Measurements from ENCODE around the gene HMCES. TPM values are rescaled to one million over a fixed set of nuclear protein-coding genes. Genes with fewer than 3 reads are reported as not detected.
"Not testable (repeated sequence)": the region's sequence is repeated elsewhere in the genome, so short reads cannot be mapped to it uniquely, and the experiment has no call there.

Gene HMCES
- total RNA-seq, 4 donors from 2014 or later, result 11.3 to 32.6 (median 23.9) TPM

GRCh38 chr3:129345971-129346370 lies 67.3 kb downstream of the HMCES start:
- 79% methylated on average over 3 of the region's 3 CpGs; no CpG with 5 or more reads in 1 of the 2 donors for WGBS, 2 donors (ENCODE audit: low coverage in 1 of 2)
- Histone ChIP-seq H3K36me3 (no peaks in the 10 kb centered on the region), H3K9me3 (no peaks in the 10 kb centered on the region), H3K27me3 (peaks cover 14% of the 10 kb centered on the region), H3K27ac (no peak overlapping the region), H3K4me3 (no peak overlapping the region), H3K4me1 (peaks cover 4 to 12% (median 8%) of the 10 kb centered on the region in 4 donors)
- intact Hi-C loops (cut with DNase I; ENCODE audit: low total_unique reads) (no loop called here), in situ Hi-C loops (cut with MboI; ENCODE audit: low pct_ligation_motif_present in 1 of 4, low pct_unique_long_range_greater_than_20kb in 1 of 4, low sequenced_read_pairs in 3 of 4) (no loop called here)
- TF ChIP-seq POLR2AphosphoS5 (IDR thresholded peaks at IDR 0.05), result no peak
- no peak for TF ChIP-seq EP300 (IDR thresholded peaks at IDR 0.05; ENCODE audit: low read depth)
- no peak for TF ChIP-seq POLR2A (IDR thresholded peaks at IDR 0.05)
- no peak for TF ChIP-seq CTCF (IDR thresholded peaks at IDR 0.05)
- no peak for DNase-seq

GRCh38 chr3:129346695-129347457 lies 68.2 kb downstream of the HMCES start:
- Histone ChIP-seq H3K4me3 (no peak overlapping the region), H3K27me3 (peaks cover 14% of the 10 kb centered on the region), H3K4me1 (peaks cover 4 to 12% (median 8%) of the 10 kb centered on the region in 4 donors), H3K27ac (no peak overlapping the region), H3K36me3 (no peaks in the 10 kb centered on the region), H3K9me3 (no peaks in the 10 kb centered on the region)
- DNase-seq, result no peak
- no peak for TF ChIP-seq EP300 (IDR thresholded peaks at IDR 0.05; ENCODE audit: low read depth)
- no peak for TF ChIP-seq CTCF (IDR thresholded peaks at IDR 0.05)
- TF ChIP-seq POLR2AphosphoS5 (IDR thresholded peaks at IDR 0.05), result no peak
- no peak for TF ChIP-seq POLR2A (IDR thresholded peaks at IDR 0.05)
- in situ Hi-C loops (cut with MboI; ENCODE audit: low pct_ligation_motif_present in 1 of 4, low pct_unique_long_range_greater_than_20kb in 1 of 4, low sequenced_read_pairs in 3 of 4), result no loop called here
- intact Hi-C loops (cut with DNase I; ENCODE audit: low total_unique reads), result no loop called here
- WGBS, 2 donors (ENCODE audit: low coverage in 1 of 2), result 47 to 52% methylated on average over 5 to 12 of the region's 12 CpGs

GRCh38 chr3:129347458-129347845 lies 68.8 kb downstream of the HMCES start:
- no peak overlapping the region for H3K27ac ChIP-seq
- in situ Hi-C loops (cut with MboI; ENCODE audit: low pct_ligation_motif_present in 1 of 4, low pct_unique_long_range_greater_than_20kb in 1 of 4, low sequenced_read_pairs in 3 of 4) (no loop called here), intact Hi-C loops (cut with DNase I; ENCODE audit: low total_unique reads) (no loop called here)
- TF ChIP-seq POLR2AphosphoS5 (IDR thresholded peaks at IDR 0.05) (no peak), EP300 (IDR thresholded peaks at IDR 0.05; ENCODE audit: low read depth) (no peak), CTCF (IDR thresholded peaks at IDR 0.05) (no peak), POLR2A (IDR thresholded peaks at IDR 0.05) (no peak)
- H3K4me3 ChIP-seq, result no peak overlapping the region
- H3K9me3 ChIP-seq, result no peaks in the 10 kb centered on the region
- H3K36me3 ChIP-seq, result no peaks in the 10 kb centered on the region
- peaks cover 4 to 12% (median 8%) of the 10 kb centered on the region in 4 donors for H3K4me1 ChIP-seq
- WGBS, 2 donors (ENCODE audit: low coverage in 1 of 2), result 87% methylated on average over 8 of the region's 8 CpGs; no CpG with 5 or more reads in 1 of the 2 donors
- H3K27me3 ChIP-seq, result peaks cover 14% of the 10 kb centered on the region
- no peak for DNase-seq

- Histone ChIP-seq H3K4me1 (peaks cover 4 to 8% (median 7%) of the 10 kb centered on the region in 4 donors), H3K9me3 (no peaks in the 10 kb centered on the region), H3K36me3 (no peaks in the 10 kb centered on the region), H3K27me3 (peaks cover 11% of the 10 kb centered on the region), H3K4me3 (no peak overlapping the region), H3K27ac (no peak overlapping the region)
- DNase-seq, result no peak
- TF ChIP-seq CTCF (IDR thresholded peaks at IDR 0.05), result no peak
- TF ChIP-seq POLR2AphosphoS5 (IDR thresholded peaks at IDR 0.05), result no peak
- TF ChIP-seq POLR2A (IDR thresholded peaks at IDR 0.05), result no peak
- no peak for TF ChIP-seq EP300 (IDR thresholded peaks at IDR 0.05; ENCODE audit: low read depth)
- in situ Hi-C loops (cut with MboI; ENCODE audit: low pct_ligation_motif_present in 1 of 4, low pct_unique_long_range_greater_than_20kb in 1 of 4, low sequenced_read_pairs in 3 of 4) (no loop called here), intact Hi-C loops (cut with DNase I; ENCODE audit: low total_unique reads) (no loop called here)
- 80 to 97% methylated on average over 1 to 3 of the region's 3 CpGs for WGBS, 2 donors (ENCODE audit: low coverage in 1 of 2)
Measured at GRCh38 chr3:129348734-129349133, 70.1 kb downstream of the HMCES start.

GRCh38 chr3:129349169-129349568 lies 70.5 kb downstream of the HMCES start:
- H3K27me3 ChIP-seq; in situ Hi-C loops (cut with MboI; ENCODE audit: low pct_ligation_motif_present in 1 of 4, low pct_unique_long_range_greater_than_20kb in 1 of 4, low sequenced_read_pairs in 3 of 4); H3K27ac ChIP-seq; intact Hi-C loops (cut with DNase I; ENCODE audit: low total_unique reads); DNase-seq; H3K9me3 ChIP-seq; H3K36me3 ChIP-seq; H3K4me1 ChIP-seq; H3K4me3 ChIP-seq: not testable (repeated sequence)
- WGBS, 2 donors (ENCODE audit: low coverage in 1 of 2), result 76 to 100% methylated on average over 1 to 11 of the region's 11 CpGs
